B cell (primary cell): ENCODE data around the gene SLFN13.
"Not testable (repeated sequence)": the region's sequence is repeated elsewhere in the genome, so short reads cannot be mapped to it uniquely, and the experiment has no call there.

ENCODE experiments used
- CTCF ChIP-seq: fragments of 200-600 bp; IDR thresholded peaks from one replicate; pipeline ENCODE4 v1.8.0; 2022; ENCODE audit warnings: antibody characterized with exemption, mild to moderate bottlenecking
- EZH2 ChIP-seq: IDR thresholded peaks from 2 replicates; pipeline ENCODE4 v1.6.1; 2012; ENCODE audit warnings: borderline replicate concordance, low read depth, mild to moderate bottlenecking, moderate library complexity, low read length; ENCODE audit not compliant: insufficient read depth, poor library complexity, severe bottlenecking

- TF ChIP-seq CTCF, EZH2: not testable (repeated sequence)
Measured at GRCh38 chr17:35421069-35421468, 27.5 kb downstream of the SLFN13 start.
